GM11168 (cell line): ENCODE data around the gene CCRL2.

Source experiments
- in situ Hi-C: fragments of 300-500 bp; cut with MboI; formaldehyde crosslinking; loops from one replicate; pipeline ENCODE4 v1.12.0; 2022; ENCODE audit warnings: low sequenced_read_pairs; ENCODE audit not compliant: unreplicated experiment

Gene CCRL2

DNA sequence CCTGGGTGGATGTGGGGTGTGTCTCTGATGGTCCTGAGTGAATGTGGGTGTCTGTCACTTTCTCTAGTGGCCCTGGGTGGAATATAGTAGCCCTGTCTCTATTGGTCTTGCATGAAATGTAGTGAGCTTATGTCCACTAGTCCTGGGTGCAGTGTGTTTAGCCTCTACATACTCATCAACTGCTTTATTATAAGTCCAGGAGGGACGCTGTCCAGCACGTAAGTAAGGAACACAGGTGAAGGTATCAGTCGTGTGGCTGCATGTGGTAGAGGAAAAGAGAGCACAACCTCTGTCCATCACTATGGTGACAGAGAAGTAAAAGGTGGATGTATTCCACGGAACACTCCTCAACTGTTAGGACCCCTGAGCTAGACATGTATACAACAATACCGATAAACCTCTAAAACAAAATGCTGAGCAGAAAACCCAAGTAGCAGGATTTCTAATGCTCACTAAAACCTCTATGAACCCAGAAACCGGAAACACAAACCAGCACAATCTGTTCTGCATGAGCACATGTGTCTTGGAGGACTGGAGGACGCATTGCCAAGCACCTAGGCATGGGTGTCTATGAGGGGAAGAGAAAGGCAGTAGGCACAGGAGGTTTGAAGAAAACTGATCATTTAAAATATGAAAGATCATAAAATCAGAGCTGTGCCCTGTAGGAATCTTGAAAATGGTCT lies 46.6 kb downstream of the CCRL2 start:
- in situ Hi-C loops = no loop called here

DNA sequence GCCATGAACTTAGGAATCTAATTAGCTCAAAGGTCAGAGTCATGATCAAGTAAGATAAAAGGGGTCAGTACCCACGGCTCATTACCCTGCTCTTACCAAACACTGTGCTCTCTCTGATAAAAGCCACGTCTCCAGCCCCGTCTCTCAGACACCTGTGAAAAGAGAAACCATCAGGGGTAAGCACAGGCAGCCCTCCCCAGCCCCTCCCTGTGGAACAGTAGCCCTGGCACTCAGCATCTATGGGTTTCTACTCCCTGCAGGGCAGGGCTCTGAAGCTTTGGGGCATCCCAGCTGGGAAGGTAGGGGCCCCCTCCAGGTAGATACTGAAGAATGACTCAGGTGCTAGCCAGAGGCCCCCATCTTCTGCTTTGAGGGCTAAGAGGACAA lies 47.1 kb downstream of the CCRL2 start:
- in situ Hi-C loops = no loop called here

DNA sequence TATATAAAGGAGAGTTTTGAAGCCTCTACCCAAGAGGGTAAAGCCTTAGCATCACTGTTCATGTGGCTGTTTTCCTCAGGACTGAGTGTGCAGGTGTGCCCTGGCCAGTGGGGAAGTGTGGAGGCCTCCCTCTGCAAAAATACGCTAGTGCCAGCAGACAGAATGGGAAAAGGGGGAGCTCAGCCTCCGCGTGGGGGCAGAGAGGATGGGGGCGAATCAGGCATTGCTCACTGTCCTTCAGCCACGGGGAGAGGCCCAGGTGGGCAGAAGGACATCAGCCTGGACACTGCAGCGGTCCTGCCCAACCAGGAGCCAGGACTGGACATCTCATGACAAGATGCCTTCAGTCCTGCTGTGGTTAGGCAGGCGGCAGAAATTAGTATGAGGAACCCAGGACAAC lies 47.5 kb downstream of the CCRL2 start:
- in situ Hi-C loops = no loop called here

DNA sequence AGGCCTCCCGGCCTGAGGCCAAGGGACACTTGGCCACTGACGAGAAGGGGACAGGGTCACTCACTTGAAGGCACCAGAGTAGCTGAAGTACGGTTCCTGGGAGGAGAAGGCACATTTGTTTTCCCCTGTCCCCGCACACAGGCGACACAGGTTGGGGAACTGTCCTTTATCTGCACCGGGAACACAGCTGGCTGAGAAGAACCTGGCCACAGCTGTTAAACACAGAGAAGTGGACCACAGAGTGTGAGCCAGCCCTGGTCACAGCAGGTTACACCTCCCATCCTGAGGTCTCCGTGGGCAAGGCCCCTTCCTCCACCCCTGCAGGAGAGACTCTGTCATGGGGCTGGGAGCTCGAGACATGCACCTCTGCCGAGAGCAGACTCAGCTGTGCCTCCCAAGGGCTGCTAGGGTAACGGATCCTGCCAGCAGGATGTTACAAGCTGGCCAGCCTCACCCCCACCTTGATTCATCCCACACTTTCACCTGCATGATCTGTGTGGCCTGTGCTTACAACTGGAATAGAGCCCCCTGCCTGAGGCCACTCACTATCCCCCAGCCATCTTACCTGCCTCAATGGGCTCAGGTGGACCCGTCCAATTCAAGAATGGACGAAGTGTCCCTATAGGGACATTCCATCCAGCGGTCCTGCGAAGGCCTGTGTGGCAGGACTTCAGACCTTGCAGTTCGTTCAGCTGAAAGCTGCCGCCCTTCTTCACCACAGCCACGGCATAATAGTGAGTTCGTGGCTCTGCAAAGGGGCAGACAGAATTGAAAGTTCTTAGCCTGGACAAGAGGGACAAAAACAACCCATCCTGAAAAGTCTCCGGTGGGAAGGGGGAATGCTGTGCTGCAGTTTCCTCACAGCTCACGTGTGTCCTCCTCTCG lies 48.4 kb downstream of the CCRL2 start:
- in situ Hi-C loops = no loop called here

DNA sequence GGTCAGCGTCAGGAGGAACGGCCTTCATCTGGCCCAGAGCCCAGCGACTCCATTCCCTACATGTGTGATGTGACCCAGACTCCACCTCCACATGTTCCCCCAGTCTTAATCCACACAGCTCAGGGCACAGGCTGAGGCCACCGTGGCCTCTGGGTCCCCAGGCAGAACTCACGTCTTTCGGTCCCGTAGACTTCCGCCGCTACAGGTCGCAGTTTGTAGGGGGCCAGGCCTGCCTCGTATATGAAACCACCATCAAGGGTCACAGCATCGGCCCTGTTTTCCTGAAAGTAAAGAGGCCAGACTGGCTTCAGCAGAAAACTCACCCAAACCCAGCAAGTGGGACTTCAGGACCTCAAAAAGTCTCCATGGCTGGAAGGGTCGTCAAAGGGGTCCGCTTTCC lies 49.1 kb downstream of the CCRL2 start:
- in situ Hi-C loops = no loop called here
